Ureter (tissue), 1 donor: ENCODE results near the gene DNASE1L2. TPM values are rescaled to one million over a fixed set of nuclear protein-coding genes. Genes with fewer than 3 reads are reported as not detected.

Source experiments
- DNase-seq: peaks from one replicate; pipeline ENCODE4 v3.0.0-alpha.2; 2020; ENCODE audit warnings: low spot score
- total RNA-seq: library from RNA; stranded (reverse); gene quantifications from one replicate; pipeline ENCODE4 v1.2.4, GENCODE V29; 2023
- donor health status: DM: yes; HTN: yes; CAD: no.

The DNASE1L2 gene
- total RNA-seq, 1 donor from 2014 or later: 1.5 TPM

GRCh38 chr16:2270070-2270462, 33.8 kb downstream of the DNASE1L2 start:
- DNase-seq: no peak

DNA sequence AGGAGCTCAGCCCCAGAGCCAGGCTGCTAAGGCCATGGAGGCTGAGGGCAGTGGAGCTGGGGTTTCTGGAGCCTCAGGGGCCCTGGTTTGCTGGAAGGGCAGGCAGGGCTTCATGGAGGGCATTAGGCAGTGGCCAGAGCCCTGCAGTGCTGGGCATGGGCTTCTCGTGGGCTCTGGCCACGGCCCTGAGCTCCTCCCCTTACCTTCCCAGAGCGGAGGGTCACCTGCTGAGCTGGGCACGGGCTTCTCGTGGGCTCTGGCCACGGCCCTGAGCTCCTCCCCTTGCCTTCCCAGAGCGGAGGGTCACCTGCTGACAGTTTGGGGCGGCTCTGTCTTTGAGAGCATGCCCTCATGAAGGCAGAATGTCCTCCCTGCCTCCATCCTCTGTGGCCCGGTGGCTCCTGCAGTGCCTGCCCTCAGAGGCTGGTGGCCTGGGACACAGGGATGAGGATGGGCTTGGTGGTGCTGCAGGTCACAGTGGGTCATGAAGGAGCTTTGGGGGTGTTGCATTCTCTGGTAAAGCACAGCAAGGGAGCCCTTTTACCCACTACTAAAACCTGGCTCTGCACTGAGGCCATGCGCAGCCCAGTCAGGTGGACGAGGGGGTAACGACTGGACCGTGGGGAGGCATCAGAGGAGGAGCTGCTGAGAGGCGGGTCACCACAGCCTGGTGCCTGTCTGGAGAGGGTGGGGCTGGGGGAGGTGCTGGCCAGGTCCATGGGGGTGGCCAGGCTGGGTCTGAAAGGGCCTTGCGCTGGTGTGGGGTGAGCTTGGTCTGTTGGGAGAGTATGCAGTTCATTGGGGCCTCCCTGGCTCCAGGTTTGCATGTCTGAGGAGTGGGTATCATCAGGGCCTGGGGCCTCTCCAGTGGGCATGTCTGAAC, 34.6 kb downstream of the DNASE1L2 start:
- DNase-seq: no peak

DNA sequence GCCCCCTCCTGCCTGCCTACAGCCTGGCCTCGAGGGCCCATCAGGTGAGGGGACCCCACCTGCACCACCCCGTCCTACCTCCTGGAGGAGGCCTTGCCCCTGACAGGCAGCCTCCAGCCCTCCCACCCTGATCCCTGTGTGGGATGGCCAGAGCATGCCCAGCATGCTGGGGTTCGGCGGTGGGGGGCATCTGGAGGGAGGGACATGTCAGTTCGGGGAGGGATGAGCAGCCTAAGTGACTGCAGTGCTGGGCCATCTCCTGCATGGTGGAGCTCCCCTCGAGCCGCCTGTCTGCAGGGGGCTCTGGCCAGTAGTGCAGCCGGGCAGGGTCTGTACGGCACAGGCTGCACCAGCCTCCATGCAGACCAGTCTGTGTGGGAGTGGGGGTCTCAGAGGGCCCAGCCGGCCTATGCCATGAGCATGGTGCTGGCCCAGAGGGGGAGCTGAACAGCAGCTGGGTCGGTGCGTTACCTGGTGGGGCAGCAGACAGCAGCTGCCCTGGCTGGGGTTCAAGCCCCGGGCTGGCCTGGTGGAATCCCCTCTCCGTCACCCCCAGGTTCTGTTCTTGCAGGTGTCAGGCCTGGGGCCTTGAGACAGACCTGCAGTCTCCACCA, 35.7 kb downstream of the DNASE1L2 start:
- no peak for DNase-seq

- DNase-seq: no peak
Measured at GRCh38 chr16:2273484-2273883, 37.2 kb downstream of the DNASE1L2 start.

- DNase-seq: no peak
Measured at GRCh38 chr16:2273931-2274330, 37.7 kb downstream of the DNASE1L2 start.

GRCh38 chr16:2275476-2276367, 39.5 kb downstream of the DNASE1L2 start:
- DNase-seq: no peak

GRCh38 chr16:2276368-2277195, 40.3 kb downstream of the DNASE1L2 start:
- no peak for DNase-seq

- DNase-seq: no peak
Measured at GRCh38 chr16:2277466-2278271, 41.4 kb downstream of the DNASE1L2 start.

- DNase-seq: no peak
Measured at GRCh38 chr16:2278272-2278608, 42.0 kb downstream of the DNASE1L2 start.

DNA sequence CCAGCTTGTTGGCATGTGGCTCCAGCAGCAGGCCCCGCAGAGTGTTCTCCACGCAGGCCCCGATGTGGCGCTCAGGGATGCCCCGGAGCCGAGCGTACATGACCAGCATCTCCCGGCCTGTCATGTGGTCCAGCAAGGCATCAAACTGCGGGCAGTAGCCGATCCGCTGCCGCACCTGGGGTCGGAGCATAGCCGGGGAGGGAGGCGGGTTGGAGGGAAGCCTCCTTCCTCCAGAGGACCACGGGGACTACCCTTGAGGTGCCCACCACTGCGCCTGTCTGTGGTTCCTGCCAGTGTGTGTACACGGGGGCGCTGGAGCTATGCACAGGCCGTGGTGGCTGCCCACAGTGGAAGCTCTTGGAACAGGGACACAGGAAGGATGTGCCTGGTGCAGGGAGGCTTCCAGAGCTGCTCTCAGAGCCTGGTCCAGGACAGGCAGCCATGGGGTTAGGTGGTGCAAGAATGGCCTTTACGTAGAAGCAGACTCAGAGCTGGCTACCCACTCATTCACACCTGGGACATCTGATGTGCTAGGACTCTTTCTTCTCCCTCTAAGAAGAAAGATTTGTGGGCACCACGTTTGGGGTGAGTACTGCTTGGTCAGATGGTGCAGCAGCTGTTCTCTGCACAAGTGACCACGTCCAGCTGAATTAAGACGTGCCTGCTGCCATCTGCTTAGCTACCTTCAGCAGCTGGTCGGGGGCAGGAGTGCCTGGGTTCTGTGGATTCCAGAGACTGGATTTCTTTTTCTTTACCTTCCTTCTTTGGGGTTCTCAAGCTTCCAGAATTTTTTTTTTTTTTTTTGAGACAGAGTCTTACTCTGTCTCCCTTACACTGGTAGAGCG, 42.9 kb downstream of the DNASE1L2 start:
- DNase-seq: no peak

- DNase-seq: no peak
Measured at GRCh38 chr16:2280461-2280860, 44.2 kb downstream of the DNASE1L2 start.

DNA sequence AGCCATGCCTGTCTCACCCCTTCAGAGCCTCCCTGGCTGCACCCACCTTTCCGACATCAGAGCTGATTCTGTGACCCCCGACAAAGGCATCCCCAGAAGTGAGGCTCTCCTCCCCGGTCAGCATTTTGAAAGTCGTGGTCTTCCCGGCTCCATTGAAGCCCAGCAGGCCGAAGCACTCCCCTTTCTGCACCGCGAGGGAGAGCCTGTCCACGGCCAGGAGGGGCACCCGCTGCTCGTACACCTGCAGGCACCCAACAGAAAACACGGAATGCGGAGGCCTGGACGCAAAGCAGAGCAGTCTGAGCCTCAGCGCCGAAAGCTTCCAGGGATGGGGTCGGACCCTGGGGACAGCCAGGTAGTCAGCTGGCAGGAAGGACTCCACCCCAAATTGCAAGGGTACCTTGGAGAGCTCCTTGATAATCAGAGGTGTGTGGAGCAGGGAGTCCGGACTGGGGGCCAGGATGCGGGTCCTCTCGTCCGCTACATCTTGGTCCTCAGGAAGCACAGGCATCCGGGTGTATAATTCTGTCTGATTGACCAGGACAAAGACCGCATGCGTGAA, 44.8 kb downstream of the DNASE1L2 start:
- DNase-seq: no peak

GRCh38 chr16:2282262-2282661, 46.0 kb downstream of the DNASE1L2 start:
- no peak for DNase-seq

GRCh38 chr16:2282866-2283555, 46.8 kb downstream of the DNASE1L2 start:
- DNase-seq: no peak

DNA sequence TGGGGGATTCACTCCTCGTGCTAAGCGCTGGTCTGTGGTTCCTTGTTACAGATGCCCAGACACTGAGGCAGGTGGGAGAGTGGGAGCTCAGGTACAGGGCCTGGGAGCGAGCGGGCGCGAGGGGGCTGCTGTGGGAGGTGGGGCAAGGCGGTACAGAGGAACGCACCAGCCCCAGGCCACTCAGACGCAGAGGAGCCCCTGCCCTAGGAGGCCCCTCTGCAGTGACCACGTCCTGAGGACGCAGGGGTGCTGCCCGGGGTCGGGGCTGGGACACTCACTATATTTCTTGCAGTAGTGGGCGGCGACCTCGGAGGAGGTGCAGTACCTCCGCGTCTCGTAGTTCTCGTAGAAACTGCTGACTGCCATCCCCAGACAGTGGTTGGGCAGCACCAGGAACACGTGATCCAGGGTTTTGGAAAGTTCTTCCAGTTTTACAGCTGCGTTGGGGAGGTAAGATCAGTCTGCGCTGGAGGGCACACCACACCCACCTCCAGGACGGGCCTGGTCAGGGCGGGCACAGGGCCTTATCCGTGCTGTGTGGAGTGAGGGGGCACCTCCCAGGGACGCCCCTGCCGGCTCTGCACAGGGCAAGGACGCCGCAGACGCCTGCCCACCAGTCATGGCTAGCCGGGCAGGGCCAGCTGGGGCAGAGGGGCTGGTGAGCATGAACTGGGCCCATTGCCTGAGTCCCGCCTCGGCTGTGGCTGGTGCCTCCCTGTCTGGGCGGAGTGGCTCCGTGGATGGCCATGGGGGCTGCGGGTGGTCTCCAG, 47.9 kb downstream of the DNASE1L2 start:
- no peak for DNase-seq

DNA sequence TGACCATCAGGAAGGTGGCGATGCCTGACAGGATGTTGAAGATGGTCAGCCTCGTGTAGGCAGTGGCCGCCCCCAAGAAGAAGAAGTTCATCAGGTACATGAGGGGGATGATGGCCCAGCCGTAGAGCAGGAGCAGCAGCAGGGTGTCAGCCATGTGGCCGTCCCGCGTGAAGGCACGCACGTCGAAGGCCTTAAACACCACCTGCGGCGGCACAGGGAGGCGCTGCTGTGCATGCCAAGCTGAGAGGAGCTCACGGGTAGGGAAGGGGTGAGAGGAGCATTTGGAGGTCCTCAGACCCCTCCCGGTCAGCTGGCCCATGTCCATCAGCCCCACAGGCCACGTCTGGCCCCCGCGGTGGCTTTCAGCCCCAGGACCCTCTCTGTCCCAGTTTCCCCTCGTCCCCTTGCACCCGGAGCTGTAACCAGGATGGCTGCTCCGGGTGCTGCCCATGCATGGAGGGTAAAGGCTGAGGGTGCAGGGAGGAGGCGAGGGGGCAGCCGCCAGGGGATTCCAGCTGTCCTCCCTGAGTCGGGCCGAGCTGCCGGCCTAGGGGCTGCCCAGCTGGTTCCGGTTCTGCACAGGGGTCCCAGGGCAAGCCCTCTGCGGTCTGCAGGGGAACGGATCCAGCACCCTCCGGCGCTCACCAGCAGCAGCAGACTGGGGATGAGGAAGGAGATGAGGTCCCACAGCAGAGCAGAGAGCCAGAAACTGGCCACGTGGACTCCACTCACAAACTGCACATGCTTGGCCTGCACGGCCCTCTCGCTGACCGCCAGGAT, 48.7 kb downstream of the DNASE1L2 start:
- no peak for DNase-seq

- no peak for DNase-seq
Measured at GRCh38 chr16:2285731-2286191, 49.5 kb downstream of the DNASE1L2 start.
